DMS79 (cell line): ENCODE data around the gene HTRA3.
"Not testable (repeated sequence)": the region's sequence is repeated elsewhere in the genome, so short reads cannot be mapped to it uniquely, and the experiment has no call there.

Experiments used
- DNase-seq: peaks from one replicate; lab custom pipeline; 2025; lab: John Stamatoyannopoulos, UW

The HTRA3 gene

DNA sequence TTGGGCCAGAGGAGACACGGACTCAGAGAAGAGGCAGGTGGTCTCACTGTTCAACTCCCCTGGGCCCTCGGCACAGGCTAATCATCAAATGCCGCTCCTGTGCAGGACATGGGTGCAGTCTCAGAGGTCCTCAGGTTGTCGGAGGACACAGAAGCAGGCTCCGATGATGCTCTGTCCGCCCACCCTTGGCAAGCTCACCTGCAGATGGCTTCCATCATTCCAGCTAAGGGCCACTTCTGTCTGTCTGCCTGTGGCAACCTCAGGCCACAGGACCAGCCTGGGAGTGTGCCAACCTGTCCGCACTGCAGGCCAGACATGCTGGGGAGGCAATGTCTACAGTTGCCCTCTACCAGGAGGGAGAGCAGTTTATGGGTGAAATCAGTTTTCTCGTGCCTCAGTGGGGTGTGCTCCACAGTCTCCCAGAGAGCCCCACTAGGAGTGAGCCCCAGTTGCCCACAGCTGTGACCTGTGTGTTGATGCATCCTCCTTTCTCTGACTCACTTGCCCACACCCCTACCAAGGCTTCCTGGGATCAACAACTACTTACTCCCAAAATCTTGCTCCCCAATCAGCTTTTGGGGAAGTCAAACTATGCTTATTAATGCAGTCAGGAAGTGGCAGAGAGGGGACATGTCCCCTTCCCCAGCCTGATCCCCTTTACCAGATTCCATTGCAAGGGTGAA is 55.9 kb downstream of the HTRA3 start:
- DNase-seq = no peak

DNA sequence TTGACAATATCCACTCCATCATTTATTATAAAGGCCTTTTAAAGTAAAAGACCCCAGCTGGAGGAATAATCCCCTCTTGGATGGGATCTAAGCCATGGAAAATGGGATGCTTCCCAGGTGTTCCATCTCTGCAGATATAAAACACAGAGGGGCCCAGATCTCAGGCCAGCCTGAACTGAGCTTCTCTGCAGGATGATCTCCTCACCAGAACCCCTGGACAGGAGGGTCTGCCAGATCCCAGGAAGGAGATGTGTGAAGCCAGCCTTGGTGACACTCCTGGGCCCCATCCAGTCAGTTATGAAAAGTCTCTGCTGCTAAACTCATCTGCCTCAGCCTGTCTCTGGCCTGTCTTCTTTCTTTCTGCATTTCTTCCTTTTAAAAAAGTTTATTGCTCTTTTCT is 56.7 kb downstream of the HTRA3 start:
- DNase-seq = no peak

DNA sequence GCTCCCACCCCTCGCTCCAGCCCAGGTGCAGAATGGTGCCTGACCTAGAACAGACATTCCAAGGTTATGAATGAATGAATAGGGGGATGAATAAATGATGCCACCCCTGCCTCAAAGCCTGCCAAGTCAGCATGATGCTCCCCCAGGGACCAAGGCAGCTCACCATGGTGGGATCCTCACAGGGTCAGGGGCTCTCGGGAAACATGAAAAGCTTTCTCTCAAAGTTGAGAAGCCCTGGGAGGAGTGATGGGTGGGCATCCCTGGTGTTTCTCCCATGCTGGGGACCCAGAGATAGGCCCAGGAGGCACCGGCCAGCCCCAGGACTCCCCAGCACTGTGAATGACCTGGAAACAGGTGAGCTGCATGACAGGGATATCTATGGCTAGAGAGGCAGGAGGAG is 58.9 kb downstream of the HTRA3 start:
- DNase-seq = no peak

DNA sequence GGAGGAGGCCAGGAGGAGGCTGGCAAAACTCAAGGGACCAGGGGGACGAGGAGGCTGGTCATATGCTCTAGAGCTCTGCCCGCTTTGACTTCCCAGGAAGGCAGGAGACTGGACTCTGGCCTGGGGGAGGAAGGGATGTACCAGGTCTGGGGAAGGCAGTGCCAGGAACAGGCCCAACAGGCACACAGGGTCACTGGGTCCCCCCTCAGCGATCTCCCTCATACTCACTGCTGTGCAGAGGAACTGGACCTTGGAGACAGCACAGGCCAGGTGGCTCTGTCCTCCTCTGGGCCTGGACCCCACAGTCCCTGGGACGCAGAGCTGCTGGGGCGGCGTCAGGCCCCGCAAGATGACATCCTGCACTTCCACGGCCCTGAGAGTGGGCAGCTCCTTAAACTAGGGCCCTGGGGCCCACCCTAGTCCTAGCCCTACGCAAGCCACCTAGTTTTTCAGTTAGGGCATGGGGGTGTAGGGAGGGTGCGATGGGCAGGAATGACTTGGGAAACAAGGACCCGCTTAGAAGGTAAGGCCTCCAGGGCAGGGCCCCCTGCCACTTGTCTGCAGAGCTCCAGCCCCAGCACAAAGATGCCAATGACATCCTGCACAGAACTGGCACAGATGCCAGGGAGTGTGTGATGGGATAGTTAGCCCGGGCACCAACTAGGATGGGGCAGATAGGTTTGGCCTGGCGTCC is 59.5 kb downstream of the HTRA3 start:
- no peak for DNase-seq

DNA sequence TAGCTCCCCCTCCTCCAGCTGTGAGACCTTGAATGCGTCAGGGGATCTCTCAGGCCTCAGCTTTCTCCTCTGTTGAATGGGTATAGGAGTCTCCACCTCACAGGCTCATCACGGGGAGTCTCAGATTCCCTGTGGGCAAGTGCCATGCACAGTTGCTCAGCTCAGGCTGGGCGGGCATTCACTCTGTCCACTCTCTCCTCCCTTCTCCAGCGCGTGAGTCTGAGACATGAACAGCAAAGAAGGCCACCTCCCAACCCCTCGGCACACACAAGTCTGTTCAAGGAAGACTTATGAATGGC is 60.0 kb downstream of the HTRA3 start:
- no peak for DNase-seq

DNA sequence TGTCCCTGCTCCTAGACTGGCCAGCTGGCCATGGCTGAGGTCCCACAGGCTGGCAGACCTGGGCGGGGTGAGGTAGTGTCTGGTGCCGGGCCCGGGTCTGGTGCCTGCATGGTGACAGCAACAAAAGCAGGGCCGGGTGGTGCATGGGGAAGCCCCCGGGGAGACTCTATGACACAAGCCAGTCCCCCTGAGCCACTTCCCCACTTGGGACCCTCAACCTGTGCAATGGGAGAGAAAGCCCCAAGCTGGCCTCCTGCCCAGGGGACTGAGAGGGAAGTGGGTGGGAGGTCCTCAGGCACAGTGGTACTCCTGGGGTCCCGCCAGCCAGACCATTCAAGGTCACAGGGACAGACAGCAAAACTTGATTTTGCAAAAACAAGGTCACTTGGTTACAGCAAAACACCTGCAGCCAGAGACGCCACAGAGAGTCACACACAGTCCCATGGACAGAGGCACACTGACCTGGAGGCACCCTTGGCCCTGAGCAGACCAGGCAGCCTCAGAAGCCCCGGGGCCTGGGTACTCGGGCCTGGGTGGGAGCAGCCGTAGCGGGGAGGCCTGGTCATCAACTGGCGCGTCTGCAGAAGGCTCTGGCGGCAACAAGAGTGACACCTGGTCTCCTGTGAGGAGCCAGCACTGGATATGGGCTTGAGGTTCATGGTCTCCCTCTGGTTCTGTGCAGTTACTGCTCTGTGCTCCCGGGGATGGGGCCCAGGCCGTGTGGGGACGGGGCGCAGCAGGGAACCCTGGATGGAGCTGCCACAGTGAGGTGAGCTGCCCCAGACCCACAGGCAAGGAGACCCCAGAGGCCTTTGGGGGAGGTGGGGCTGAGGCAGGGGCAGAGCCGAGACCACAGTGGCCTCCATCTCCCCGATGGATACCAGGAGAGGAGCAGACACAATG is 60.6 kb downstream of the HTRA3 start:
- no peak for DNase-seq

DNA sequence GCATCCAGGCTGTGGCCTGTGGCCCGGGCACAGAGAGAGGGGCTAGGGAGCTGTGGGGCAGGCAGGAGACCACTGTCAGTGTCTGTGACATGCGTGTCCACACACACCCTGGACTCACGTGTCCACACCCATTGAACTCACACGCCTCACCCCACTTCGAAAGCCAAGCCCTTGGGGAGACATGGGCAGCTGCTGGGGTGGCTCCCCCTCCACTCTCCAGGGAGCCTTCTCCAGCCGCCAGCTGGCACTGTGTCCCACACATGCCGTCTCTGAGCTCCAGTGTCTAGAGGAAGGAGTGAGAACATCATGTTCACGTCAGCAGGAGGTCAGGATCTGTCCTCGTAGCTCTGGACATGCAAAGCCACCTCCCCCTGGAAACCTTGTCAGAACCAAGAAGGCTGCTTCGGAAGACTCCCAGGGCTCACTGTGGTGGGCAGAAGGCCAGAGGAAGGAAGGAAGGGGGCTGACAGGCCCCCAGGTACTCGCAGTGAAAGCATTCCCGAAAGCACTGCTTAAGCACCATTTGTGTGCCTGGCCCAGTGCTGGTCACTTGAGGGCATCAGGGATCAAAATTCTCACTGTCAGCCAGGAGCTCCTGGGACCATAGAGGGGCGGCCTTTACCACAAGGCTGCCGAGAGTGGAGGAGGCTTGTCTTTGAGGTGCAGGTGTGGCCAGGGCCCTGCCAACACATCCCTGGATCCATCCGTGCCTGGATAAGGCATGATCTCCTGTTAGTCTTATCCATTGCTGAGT is 61.4 kb downstream of the HTRA3 start:
- DNase-seq = no peak

DNA sequence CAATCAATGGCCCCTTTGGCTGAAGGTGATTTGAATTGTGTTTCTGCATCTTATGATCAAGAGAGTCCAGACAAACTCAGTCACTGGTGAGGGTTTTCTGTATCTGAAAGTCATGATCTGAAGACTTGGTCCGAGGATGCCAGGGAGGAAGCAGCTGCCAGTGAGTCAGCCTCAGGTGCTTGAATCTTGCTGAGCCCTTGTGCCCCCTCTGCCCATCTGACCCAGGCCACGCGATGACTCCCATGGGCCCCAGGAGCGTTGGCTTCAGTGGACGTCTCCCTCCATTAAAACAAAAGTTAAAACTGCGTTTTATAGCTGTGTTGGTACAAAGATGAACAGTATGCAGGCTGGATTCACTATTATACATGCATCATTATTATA is 62.0 kb downstream of the HTRA3 start:
- DNase-seq = no peak

DNA sequence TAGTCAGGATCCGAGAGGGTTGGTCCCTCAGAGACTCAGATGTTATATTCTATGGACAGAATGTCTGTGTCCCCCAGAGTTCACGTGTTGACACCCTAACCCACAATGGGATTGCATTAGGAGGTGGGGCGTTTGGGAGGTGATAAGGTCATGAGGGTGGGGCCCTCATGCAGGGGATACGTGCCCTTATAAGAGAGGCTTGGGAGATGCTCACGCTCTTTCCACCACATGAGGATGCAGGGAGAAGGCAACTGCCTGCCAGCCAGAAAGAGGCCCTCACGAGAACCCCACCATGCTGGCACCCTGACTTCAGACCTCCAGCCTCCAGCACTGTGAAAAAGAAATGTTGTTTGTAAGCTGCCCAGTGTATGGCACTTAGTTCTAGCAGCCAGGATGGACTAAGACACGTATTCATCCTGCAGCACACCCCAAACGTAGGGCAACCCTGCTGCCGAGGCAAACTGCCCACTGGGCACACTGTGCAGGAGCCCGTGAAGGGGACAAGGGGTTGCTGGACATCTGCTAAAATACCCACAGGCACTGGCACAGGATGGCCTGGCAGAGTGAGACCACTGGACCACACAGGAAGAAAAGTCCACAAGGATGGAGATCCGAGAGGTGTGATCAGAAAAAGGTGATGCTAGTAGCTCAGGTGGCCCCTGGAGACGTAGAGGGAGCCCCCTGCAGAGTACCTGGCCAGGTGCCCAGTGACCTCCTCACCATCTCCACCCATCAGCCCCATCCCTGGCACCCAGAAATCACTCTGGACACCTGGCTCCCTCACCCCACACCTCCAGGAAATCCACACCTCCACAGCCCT is 62.7 kb downstream of the HTRA3 start:
- DNase-seq = no peak

DNA sequence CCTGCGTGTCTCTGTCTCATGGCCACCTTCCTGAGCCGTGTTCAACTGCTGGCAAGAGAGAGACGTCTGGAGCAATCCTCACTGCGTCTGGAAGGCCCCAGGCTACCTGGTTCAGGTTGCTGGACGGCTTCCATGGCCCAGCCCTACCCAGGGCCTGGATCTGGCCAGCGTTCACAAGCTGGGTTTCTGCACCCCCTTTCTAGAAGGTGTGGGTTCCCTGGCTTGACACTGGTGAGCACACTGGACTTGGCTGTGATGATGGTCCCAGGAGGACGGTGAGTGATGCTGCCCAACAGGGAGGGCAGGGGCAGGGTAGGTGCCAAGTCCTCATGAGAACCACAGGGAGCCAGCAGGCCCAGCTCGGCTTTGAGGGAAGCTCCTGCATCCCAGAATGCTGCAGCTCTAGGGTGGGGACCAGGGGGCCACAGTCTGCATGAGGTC is 63.4 kb downstream of the HTRA3 start:
- DNase-seq = no peak

DNA sequence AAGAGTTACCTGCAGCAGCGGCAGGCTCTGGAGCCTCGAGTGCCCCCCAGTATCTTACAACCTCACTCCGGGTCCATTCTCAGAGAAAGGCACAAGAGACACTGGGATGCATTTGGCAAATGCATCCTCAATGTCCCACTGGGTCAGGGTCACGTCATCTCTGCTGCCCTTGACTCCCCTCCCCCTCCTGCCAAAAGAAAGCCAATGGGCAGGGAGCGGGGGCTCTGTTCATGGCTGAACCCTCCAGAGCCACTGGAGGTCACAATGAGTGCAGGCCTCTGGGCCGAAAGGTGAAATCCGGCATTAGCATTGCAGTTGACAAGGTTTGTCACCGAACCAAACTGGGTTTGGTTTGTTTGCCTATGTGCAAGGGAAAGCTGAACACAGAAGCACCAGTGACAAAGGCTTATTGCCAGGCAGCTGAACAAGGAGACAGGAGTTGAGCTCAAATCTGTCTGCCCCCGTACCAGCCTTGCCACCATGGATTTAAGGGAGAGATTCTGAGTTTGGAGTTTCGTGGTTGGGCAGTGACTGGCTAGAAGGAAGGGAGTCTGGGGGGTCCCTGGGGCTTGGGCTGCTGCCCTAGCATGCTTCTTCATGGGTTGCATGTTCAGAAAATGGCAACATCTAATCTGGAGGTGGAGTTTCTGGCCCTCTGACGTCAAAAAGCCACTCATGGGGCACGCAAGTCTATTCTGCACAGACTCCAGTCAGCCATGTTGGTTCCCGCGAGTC is 64.3 kb downstream of the HTRA3 start:
- DNase-seq = no peak

DNA sequence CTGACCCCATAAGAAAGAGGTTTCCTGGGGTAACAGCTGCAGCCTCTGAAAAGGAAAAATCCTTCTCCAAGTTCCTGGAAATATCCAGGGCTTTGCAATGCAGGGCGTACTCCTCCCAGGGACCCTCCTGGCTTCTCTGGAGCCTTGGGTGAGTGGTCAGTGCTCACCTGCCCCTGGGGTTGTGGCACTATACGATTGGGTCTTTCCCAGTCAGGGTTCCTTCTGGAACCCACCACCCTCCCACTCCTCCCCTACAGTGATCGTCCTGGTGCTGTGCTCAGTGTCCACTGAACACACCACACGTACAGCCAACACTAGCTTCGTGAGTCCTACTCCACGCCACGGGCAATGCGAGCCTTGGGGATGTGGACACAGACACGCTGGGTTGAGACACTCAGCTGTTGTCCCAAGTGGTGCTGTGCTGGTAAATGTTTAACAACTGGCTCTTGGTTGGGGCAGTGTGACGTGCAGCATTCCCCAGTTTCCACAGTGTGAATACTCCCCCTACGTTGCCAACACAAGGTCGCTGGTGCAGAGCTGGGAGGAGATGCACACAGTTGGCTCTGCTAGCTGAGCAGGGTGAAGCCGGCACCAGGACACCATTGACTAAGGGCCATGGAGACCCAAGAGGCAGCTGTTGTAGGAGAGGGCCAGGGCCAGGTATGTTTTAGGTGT is 65.4 kb downstream of the HTRA3 start:
- DNase-seq = no peak

DNA sequence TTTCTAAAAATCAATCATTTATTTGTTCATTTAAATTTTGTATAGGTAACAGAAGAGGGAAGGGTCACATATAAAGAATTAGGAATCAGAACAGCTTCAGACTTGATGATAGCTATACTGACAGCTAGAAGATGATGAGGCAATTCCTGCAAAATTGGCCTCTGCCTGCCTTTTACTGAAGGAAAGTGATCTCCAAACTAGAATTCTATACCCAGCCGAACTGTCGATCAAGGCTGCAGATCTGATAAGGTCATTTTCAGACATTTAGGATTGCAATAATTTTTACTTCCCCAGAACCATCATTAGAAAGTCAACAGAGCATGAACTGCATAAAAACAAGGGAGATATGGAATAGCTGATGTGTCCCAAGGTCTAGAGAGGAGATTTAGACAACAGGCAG is 66.3 kb downstream of the HTRA3 start:
- no peak for DNase-seq

DNA sequence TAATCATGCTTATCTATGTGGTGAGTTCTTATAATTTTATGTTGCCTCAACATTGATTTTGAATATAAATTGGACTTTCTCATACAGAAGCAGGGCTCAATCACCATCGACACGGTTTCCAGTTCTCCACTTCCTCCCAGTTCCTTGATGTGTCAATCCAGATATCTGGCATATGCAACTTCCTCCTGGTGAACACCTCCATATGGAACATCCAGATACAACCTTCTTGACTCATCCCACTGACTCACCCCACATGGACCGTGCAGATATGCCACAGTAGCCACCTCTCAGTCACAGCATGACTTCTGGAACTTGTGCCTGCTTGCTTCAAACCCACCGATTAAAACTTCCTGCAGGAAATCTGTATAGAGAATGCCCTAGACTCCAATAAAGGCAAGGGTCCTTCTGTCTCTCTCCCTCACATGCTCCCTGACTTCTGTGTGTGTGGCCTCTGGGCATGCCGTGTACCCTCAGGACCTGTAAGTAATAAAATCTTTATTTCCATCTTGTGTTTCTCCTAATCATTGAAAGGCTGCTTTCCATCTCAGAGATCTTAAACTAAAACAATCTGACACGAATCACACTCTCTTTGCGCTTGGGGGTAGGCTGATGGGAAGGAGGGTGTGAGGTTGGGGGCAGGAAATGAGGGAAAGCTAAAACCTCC is 67.0 kb downstream of the HTRA3 start:
- no peak for DNase-seq

DNA sequence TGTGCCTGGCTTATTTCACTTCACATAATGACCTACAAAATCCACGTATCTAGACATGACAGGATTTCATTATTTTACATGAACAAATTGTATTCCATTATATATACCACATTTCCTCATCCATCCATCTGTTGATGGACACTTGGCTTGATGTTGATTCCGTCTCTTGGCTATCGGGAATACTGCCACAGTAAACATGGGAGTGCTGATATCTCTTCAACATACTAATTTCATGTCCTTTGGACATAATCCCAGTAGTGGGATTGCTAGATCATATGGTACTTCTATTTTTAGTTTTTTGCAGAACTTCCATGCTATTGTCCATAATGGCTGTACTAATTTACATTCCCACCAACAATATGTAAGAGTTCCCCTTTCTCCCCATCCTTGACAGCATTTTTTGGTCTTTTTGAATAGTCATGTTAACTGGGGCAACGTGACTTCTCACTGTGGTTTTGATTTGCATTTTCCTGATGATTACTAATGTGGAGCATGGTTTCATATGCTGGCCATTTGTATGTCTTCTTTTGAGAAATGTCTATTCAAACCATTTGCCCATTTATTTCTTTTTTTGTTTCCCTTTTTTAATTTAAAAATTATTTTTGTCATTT is 68.9 kb downstream of the HTRA3 start:
- no peak for DNase-seq

DNA sequence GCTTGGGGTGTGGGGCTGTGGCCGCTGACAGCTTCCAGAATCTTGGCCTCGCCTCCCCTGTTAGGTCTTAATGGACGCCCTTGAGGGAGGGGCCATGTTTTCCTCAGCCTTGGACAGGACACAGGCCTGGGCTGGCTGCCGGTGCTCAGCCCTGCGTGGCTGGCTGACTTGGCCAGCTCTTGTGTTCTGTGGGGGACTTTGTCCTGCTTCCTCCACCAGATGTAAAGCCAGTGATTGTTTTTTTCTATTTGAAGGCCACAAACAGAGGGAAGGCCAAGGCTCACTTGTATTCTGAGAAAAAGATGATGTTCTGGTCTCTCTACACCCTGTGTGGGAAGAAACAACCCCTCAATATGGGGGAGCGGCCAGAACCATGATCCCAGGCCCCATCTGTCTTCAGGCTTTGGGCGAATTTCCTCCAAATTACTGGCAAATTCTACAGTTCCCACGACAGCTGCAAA is 71.3 kb downstream of the HTRA3 start:
- DNase-seq = no peak

DNA sequence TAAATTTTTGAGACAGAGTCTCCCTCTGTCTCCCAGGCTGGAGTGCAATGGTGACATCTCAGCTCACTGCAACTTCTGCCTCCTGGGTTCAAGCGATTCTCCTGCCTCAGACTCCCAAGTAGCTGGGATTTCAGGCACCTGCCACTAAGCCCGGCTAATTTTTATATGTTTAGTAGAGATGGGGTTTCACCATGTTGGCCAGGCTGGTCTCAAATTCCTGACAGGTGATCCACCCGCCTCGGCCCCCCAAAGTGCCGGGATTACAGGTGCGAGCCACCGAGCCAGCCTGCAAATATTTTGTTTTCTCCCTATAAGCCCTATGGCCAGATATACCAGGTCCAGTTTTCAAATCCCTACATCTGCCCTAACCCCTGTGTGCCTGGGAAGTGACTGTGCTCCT is 71.7 kb downstream of the HTRA3 start:
- DNase-seq = not testable (repeated sequence)

DNA sequence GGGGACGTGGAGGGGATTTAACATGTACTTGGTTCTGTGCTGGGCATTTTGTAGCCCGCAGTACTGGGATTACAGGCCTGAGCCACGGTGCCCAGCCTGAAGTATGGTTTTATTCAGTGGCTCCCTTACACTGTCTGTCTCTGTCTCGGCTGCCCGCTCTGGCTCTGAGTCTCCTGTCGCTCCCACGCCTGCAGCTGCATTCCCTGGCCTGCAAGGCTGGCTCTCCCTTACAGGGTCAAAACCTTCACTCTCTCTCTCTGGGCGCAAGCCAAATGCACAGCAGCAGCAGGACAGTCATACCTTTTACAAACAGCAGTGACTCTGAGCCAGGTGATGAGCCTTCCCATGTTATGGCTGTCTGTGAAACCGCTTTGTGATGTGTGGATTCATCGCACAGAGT is 72.1 kb downstream of the HTRA3 start:
- no peak for DNase-seq

DNA sequence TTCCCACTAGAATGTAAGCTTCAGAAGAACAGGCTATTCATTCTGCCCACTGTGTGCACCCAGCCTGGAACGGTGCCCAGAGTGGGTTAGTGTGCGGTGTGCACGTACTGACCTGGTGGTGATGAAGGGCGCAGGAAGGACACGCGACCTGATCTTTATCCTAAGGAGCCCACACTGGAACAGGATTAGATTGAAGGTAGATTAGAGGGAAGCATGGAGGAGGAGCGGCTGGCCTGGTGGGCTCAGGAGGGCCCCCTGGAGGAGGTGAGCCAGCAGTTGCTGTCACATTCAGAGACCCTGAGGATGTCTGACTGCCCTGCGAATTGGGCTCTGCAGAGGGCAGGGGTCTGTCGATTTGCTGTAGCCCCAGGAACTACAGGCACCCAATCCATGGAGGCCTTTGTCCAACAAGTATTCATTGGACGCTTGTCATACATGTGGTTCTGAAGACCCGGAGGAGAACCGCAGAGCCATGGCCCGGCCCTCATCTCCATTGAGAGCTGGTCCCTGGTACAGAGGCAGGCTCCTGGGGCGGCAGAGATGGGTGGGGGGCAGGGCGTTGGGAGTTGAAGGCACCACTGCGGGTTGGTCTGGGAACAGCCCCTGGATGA is 73.2 kb downstream of the HTRA3 start:
- DNase-seq = no peak
